ENCODE measurements around the gene PIK3CB.

DNA sequence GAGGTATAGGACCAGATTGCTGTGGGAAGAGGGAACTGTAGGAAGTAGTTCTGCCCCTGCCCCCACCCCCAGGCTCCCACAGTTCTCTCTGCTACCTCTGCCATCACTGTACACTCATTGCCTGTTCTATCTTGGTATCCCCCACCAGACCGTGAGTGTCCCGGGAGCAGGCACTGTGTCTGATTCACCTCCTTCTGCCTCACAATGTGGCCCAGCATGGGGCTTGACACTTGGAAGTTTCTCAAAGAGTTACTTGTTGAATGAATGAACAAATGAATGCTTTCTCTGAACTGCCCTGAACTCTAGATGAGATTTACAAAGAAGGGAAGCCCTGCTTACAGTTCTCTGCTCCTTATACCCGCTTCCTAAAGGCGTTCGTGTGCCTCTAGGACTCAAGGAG, 27.1 kb upstream of the PIK3CB start:
- TF ChIP-seq, protein P1, sequence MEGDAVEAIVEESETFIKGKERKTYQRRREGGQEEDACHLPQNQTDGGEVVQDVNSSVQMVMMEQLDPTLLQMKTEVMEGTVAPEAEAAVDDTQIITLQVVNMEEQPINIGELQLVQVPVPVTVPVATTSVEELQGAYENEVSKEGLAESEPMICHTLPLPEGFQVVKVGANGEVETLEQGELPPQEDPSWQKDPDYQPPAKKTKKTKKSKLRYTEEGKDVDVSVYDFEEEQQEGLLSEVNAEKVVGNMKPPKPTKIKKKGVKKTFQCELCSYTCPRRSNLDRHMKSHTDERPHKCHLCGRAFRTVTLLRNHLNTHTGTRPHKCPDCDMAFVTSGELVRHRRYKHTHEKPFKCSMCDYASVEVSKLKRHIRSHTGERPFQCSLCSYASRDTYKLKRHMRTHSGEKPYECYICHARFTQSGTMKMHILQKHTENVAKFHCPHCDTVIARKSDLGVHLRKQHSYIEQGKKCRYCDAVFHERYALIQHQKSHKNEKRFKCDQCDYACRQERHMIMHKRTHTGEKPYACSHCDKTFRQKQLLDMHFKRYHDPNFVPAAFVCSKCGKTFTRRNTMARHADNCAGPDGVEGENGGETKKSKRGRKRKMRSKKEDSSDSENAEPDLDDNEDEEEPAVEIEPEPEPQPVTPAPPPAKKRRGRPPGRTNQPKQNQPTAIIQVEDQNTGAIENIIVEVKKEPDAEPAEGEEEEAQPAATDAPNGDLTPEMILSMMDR (IDR thresholded peaks at IDR 0.05) = no peak
- TF ChIP-seq POLR2A (IDR thresholded peaks at IDR 0.05) = no peak
